ENCODE results near the gene TMEM141.

Gene TMEM141

DNA sequence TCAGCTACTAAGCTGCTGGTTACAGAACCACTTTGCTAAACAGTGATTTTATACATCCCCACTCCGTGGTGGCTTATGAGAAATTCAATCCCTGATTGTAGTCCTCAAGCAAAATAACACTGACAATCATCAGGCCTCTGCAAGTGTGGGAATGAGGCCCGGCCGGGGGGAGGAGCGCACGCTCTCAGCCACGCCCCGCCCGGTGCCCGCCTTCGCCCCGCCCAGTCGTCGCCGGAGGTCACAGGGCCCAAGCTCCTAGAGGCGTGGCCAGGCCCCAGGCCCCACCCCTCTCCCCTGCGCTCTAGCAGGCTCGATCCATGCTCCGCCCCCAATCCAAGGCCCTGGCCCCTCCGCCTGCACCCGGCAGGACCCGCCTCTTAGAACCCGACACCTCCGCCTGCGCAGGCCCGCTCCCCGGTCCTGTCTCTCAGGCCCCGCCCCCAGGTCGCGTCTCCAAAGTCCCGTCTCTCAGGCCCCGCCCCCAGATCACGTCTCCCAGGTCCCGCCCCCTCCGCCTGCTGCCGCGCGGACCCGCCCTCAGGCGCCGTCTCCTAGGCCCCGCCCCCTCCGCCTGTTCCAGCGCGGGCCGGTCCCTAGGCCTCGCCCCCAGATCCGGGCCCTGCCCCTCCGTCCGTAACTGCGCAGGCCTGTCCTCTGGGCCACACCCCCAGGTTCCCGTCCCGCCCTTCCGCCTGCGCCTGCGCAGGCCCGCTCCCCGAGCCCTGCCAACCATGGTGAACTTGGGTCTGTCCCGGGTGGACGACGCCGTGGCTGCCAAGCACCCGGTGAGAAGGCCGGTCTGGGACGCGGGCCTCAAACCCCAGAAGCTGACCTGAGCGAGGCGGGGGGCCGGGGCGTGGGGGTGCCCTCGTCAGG is at the start of gene TMEM141:
TMEM141 (plus strand) TSS at position 705 of the 876 bp plus-strand sequence; CDS start at position 732, 27 bp downstream.
- ChIA-PET CTCF (interaction anchor here (0.6 to 7.0 kb wide), 11 partner anchors 9 to 275 kb away, joined by 3 to 101 read pairs (median 3); partner anchors contain the start of genes NPDC1 and RABL6), POLR2A (interaction anchor here (0.6 to 1.1 kb wide), 2 partner anchors 9 to 63 kb away, joined by 3 to 5 read pairs; no protein-coding TSS in a partner anchor)
- TF ChIP-seq, protein P1, sequence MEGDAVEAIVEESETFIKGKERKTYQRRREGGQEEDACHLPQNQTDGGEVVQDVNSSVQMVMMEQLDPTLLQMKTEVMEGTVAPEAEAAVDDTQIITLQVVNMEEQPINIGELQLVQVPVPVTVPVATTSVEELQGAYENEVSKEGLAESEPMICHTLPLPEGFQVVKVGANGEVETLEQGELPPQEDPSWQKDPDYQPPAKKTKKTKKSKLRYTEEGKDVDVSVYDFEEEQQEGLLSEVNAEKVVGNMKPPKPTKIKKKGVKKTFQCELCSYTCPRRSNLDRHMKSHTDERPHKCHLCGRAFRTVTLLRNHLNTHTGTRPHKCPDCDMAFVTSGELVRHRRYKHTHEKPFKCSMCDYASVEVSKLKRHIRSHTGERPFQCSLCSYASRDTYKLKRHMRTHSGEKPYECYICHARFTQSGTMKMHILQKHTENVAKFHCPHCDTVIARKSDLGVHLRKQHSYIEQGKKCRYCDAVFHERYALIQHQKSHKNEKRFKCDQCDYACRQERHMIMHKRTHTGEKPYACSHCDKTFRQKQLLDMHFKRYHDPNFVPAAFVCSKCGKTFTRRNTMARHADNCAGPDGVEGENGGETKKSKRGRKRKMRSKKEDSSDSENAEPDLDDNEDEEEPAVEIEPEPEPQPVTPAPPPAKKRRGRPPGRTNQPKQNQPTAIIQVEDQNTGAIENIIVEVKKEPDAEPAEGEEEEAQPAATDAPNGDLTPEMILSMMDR (IDR thresholded peaks at IDR 0.05; ENCODE audit: insufficient read depth, low read length, missing control alignments), result no peak
- peak within 1 kb of the TSS; percentile 94 for H3K4me3 ChIP-seq (ENCODE audit: low read depth, low read length)
- DNase-seq (ENCODE audit: low read depth, low spot score), result peak; percentile 93

DNA sequence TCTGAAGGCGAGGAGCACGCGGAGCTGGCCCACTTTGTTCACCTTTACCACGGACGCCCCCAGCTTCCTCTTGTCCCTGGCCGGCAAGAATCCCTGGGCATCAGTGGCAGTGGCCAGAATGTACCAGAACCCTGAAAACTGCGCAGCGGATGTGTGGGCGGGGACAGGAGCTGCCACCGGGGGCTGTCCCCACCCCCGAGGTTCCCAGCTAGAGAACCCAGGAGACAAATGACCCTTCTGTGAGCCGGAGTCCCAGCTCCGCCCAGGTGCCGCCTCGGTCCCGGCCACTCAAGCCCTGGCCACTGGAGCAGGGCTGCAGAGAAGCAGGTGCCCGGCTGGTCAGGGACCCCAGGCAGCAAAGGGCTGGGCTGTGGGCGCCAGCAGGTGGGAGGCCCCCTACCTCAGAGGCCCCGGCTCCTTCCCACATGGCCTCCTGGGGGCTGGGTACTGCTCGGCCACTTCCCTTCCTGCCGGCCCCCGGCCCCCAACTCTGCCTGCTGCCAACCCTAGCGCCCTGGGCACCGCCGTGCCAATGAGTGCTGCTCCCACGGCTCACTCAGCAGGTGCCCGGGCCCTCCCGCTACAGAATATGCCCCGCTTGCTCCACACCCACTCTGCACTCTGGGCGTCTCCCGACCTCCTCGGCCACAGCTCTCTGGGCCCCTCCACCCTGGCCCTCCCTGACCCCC is 49.1 kb upstream of the TMEM141 start:
- H3K4me3 ChIP-seq (ENCODE audit: low read depth, low read length), result no peak overlapping the region
- DNase-seq (ENCODE audit: low read depth, low spot score), result no peak
- ChIA-PET CTCF (interaction anchor here (0.7 to 1.4 kb wide), 4 partner anchors 9 to 29 kb away, joined by 3 to 6 read pairs (median 4); no protein-coding TSS in a partner anchor), POLR2A (interaction anchor here (1.4 to 1.5 kb wide), 2 partner anchors 14 kb away, joined by 3 to 6 read pairs; no protein-coding TSS in a partner anchor)
- TF ChIP-seq, protein P1 (IDR thresholded peaks at IDR 0.05; ENCODE audit: insufficient read depth, low read length, missing control alignments), result no peak

DNA sequence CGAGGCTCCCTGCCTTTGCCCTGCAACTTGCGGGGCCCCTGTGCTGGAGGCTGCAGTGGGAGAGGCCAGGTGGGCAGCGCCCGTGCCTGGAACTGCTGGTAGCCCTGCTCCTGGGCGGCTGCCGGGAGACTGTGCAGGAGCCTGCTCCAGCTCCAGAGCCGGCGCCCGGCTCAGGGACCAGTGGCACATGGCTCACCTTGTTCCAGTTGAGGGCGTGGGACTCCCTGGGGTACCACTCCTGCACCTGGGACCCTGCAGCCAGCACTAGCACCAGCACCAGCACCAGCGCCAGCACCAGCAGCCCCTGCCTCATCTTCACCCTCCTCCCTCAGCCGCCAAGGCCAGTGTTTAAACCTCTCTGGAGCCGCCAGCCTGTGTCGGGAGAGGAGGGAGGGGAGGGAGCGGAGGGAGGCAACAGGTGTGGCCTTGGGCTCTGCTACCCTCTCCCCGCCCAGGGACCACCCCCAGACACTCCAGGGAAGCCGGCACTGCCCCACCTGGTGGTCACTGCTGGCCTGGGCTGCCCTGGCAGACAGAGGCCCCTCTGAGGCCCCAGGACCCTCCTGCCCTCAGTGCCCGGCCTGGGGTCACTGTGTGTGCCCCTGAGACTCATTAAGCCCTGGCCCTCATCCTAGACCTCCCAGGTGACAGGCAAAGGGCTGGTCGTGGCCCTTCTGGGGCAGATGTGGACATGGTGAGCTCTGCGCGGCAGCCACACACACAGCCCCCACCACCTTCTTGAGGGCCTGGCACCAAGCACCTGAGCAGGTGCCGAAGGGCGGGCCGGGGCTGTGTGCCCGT is 48.4 kb upstream of the TMEM141 start, which contains the start of gene LCN10:
LCN10 (minus strand) TSS at position 350 of the 801 bp plus-strand sequence; CDS start at position 313, 37 bp downstream.
- ChIA-PET CTCF (interaction anchor here (1.0 to 2.5 kb wide), 3 partner anchors 15 to 28 kb away, joined by 3 to 9 read pairs (median 4); partner anchors contain the start of gene LCN8), POLR2A (interaction anchor here (1.5 kb wide), 1 partner anchor 15 kb away, joined by 3 read pairs; no protein-coding TSS in a partner anchor)
- DNase-seq (ENCODE audit: low read depth, low spot score), result no peak
- TF ChIP-seq, protein P1 (IDR thresholded peaks at IDR 0.05; ENCODE audit: insufficient read depth, low read length, missing control alignments), result peak; percentile 42
- no peak within 1 kb of the TSS for H3K4me3 ChIP-seq (ENCODE audit: low read depth, low read length)

DNA sequence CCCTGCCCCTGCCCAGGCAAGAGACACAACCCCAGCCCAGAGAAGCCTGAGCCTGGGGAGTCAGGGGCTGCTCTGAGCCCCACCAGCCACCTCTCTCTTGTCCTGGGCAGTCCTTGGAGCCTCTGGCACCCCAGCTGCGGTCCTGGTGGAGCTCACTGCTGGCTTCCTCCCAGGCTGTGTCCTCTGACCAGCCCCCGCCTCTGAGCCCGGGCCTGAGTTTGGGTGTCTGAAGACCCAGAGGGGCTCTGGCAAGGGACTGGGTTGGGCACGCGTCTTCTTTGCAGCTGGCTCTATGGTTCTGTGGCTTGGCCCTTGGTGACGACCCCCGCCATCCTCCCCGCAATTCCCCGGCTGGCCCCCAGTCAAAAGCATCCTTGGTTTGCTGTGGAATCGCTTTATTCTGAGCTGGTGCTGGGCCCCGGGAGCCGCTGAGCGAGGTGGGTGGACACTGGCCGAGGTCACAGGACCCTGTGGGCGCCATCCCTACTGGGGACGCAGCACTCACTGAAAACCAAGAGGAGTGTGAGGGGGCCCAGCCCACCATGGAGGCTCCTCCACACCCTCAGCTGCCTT is 47.4 kb upstream of the TMEM141 start:
- H3K4me3 ChIP-seq (ENCODE audit: low read depth, low read length), result no peak overlapping the region
- CTCF ChIA-PET, result interaction anchor here (1.4 to 2.5 kb wide), 3 partner anchors 15 to 16 kb away, joined by 3 to 9 read pairs (median 4); partner anchors contain the start of gene LCN8
- no peak for DNase-seq (ENCODE audit: low read depth, low spot score)
- TF ChIP-seq, protein P1 (IDR thresholded peaks at IDR 0.05; ENCODE audit: insufficient read depth, low read length, missing control alignments), result no peak
- POLR2A ChIA-PET, result interaction anchor here (1.5 to 2.1 kb wide), 2 partner anchors 16 kb away, joined by 3 to 17 read pairs; no protein-coding TSS in a partner anchor

DNA sequence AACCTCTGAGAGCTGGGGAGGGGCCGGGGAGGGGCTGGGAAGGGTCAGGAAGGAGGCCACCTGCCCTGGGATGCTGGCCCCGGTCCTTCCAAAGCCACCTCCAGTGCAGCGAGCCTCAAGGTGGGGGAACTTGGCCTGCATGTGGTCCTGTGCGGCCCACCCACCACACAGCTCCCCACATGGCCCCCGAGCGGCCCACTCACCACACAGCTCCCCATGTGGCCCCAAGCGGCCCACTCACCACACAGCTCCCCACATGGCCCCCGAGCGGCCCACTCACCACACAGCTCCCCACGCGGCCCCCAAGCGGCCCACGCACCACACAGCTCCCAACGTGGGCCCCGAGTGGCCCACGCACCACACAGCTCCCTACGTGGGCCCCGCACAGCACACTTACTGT is 46.4 kb upstream of the TMEM141 start:
- H3K4me3 ChIP-seq (ENCODE audit: low read depth, low read length), result no peak overlapping the region
- no peak for DNase-seq (ENCODE audit: low read depth, low spot score)
- TF ChIP-seq, protein P1 (IDR thresholded peaks at IDR 0.05; ENCODE audit: insufficient read depth, low read length, missing control alignments), result no peak
- POLR2A ChIA-PET, result interaction anchor here (2.1 kb wide), 1 partner anchor 17 kb away, joined by 17 read pairs; no protein-coding TSS in a partner anchor
- CTCF ChIA-PET, result interaction anchor here (0.9 to 2.5 kb wide), 5 partner anchors 13 to 39 kb away, joined by 3 to 9 read pairs (median 3); partner anchors contain the start of gene LCN8

Data from AG04449 (cell line).